GM12864 (cell line): ENCODE measurements around the gene LEMD2.

Source experiments
- DNase-seq: peaks from one replicate; pipeline ENCODE4 v3.0.0-alpha.2; 2011; ENCODE audit warnings: low read depth
- H3K4me3 ChIP-seq: 2 replicates; pipeline ENCODE4 v1.5.1; 2011; ENCODE audit warnings: mild to moderate bottlenecking, low read depth, low read length, control low read depth
- TF ChIP-seq, protein P1 (sequence below): IDR thresholded peaks from 2 replicates; pipeline ENCODE4 v1.5.1; 2011; ENCODE audit warnings: low read depth, mild to moderate bottlenecking, moderate library complexity, low read length, control low read depth, inconsistent platforms; ENCODE audit errors: missing control alignments

LEMD2 gene

GRCh38 chr6:33723371-33724085 is 65.4 kb downstream of the LEMD2 start:
- no peak overlapping the region for H3K4me3 ChIP-seq
- TF ChIP-seq, protein P1, sequence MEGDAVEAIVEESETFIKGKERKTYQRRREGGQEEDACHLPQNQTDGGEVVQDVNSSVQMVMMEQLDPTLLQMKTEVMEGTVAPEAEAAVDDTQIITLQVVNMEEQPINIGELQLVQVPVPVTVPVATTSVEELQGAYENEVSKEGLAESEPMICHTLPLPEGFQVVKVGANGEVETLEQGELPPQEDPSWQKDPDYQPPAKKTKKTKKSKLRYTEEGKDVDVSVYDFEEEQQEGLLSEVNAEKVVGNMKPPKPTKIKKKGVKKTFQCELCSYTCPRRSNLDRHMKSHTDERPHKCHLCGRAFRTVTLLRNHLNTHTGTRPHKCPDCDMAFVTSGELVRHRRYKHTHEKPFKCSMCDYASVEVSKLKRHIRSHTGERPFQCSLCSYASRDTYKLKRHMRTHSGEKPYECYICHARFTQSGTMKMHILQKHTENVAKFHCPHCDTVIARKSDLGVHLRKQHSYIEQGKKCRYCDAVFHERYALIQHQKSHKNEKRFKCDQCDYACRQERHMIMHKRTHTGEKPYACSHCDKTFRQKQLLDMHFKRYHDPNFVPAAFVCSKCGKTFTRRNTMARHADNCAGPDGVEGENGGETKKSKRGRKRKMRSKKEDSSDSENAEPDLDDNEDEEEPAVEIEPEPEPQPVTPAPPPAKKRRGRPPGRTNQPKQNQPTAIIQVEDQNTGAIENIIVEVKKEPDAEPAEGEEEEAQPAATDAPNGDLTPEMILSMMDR: no peak
- DNase-seq: no peak

DNA sequence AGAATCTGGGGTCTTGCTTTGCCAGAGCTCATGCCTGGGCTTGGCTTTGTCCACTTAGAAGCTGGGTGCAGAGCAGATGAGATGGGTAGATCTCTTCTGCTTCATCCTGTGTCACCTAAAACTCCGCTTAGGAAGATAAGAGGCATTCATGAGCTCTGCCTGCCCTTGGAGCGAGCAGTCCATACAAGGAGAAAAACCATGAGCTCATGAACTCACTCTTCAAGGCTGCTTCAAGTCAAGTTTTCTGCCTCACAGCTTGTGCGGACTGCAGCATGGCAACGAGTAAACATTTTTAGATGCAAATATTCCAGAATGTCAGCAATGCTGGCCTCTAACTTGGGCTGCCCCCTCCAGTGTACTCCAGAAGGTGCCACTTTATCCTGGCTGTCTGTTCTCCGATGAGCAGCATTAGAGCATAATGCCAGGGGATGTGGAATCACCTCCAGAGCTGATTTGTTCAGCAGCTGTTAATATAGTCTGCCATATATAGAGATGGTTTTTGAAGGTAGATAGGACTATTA is 66.8 kb downstream of the LEMD2 start:
- no peak overlapping the region for H3K4me3 ChIP-seq
- DNase-seq: no peak
- TF ChIP-seq, protein P1: no peak

- TF ChIP-seq, protein P1: no peak
These were observed 67.4 kb downstream of the LEMD2 start for GRCh38 chr6:33721508-33721907.

More at GRCh38 chr6:33721508-33721907, 67.4 kb downstream of the LEMD2 start:
- DNase-seq: no peak
- H3K4me3 ChIP-seq: no peak overlapping the region
